Kidney glomerular epithelial cell (primary cell): ENCODE results near the gene CACNA2D4.

ENCODE experiments used
- DNase-seq: peaks from one replicate; lab custom pipeline; 2025; lab: John Stamatoyannopoulos, UW

Gene CACNA2D4

DNA sequence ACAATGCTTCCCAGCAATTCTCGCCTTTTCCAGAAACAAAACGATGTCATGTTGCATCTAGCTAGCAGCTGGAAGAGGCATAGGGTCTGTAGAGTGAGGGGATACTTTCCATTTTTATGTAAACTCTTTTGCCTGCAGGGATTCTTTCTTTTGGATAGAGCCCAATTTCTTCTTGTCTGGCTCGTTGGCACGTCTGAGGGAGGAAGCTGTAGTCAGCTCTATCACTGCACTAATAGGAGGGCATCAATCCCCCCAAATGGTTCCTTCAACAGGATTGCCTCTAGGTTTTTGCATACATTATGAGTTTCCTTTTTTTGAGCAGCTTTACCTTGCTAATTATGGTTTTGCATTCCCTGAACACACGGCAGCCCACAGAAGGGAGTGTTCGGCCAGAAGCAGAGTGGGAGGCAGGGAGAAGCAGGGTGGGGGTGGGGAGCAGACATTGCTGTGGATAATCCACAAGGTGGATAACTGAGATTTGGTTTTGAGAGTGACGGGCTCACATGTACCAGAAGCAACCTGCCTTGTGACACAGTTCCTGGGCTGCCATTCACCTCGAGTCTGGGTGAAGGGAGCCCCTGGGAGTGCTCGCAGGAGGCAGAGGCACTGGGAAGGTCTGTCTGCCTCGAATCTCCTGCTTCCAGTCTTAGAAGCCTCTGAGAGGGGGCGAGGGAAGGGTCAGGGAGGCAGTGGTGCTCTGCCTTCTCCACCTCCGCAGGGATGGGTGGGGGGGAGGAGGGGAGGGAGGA is 73.6 kb downstream of the CACNA2D4 start:
- no peak for DNase-seq

DNA sequence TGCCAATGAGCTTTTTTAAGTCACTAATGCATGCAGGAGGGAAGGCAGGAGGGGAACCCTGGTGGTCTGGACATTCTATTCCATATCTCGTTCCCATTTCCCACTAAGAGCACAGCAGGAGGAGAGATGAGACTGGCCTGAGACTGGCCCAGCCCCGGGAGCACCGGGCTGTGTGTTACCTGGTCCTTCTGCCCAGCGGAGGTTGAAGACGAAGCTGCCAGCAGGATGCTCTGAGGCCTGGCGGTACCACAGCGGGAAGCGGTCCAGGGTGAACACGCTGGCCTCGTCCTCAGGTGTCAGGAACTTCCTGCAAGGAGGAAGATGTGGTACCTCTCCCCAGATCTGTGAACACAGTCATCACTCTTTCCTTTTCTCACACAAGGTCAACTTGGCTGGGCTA is 74.2 kb downstream of the CACNA2D4 start:
- DNase-seq: no peak

- DNase-seq: no peak
Observed at GRCh38 chr12:1843641-1844005, 74.8 kb downstream of the CACNA2D4 start.

DNA sequence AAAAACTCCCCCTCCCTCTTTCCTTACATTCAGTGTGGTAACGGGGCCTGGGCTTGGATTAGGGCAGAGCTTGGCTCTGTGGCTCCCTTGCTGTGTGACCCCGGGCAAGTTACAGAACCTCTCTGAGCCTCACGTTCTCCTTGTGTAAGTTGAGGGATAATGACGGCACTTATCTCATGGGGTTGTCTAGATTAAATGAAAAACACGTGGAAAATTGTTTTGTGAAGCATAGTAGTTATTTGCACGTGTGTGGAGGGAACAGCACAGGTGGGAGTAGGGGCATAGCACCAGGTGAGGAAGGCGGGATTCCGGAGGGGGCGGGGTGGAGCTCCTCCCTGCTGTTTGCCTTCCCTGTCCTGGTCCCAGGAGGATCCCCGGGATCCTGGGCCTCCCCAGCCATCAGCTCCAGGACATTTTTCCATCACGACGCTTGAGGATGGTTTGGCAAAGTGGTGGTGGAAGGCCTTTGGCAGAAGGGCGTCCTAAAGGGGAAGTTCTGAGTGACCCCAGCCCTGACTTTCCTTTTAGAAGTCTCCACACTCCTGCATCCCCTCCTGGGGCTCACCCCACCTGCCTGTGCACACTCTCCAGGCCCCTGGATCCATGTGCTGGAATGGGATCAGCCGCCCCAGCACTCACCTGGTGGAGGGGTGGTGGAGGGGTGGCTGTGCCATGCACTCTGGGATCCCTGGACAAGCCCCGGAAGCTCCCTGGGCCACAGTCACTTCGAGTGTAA is 75.4 kb downstream of the CACNA2D4 start:
- no peak for DNase-seq

GRCh38 chr12:1842183-1842904 is 76.1 kb downstream of the CACNA2D4 start:
- DNase-seq: no peak

- DNase-seq: no peak
Observed at GRCh38 chr12:1841586-1842182, 76.8 kb downstream of the CACNA2D4 start.

DNA sequence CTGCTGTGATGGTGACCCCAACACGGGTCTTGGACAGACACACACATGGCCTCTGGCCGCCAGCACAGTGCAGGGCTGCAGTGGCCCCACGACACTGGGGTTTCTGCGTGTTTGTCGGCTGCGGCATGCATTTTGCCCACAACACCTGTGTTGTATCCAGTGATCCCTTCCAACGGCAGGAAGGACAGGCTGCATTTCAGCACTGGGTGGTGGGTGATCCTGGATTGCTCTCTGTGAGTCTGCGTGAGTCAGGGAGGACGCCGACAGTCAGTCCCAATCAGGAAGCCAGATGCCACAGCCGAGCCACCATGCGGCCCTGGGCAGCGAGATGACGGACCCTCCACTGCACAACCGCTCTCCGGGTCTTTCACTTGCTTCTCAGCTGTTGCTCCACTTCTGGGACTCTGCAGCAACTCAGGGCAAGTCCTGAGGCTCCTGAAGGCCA is 77.4 kb downstream of the CACNA2D4 start:
- no peak for DNase-seq

DNA sequence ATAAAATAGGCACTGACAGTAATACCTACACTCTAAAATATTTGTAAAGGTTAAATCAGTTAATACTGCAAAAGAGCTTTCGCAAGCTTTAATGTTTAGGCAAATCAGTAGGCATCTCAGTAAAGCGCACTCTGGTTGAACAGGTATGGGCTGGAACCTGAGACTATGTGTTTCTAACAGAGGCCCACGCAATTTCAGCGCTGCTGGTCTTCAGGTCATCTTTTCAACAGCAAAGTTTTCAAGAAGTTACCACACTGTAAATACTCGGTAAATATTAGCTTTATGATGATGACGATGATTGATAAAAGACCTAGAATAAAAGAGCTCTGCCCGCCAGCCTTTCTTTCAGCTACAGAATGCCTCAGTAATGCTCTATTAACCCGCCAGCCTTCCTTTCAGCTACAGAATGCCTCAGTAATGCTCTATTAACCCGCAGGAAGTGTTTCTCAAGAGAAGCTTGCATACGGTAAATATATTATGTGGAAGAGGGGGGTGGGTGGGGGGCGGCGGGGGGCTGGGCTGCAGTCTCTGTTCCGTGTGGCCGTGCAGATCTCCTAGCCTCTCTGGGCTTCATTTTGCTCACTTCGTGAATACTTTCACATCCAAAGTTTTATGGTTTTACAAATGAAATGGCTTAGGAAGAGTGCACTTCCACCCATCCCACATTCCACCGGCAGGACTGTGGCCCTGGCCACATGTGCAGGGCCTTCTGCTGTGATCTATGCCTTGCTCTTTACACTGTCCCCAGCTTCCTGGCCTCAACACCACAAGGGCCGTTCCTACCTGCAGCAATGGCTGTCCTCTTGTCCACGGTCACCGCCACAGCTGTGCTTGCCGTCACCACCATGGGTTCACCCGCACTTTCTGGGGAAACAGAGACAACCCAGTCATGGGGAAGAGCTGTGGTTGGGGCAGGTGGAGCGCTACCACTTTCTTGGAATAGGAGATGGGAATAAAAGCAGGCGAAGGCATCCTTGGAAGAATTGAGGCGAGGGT is 78.2 kb downstream of the CACNA2D4 start:
- peak; percentile 63 for DNase-seq

GRCh38 chr12:1839464-1839863 is 79.0 kb downstream of the CACNA2D4 start:
- DNase-seq: no peak

DNA sequence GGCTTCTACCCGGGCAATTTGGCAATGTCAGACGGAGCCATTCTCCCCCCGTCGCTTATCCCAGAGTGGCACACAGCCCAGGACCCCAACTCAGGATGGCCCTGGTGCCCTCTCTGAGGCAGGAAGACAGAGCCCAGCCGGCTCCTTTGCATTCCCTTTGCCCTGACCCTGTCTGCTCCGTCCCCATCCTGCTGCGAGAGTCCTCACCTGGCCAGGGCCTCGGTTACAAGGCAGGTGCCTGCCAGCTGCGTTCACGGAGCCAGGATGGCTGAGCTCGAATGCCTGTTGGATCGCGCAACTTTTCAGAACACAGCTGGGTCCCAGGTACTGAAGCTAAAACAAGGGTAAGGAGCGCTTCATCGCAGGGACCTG is 79.5 kb downstream of the CACNA2D4 start:
- no peak for DNase-seq

GRCh38 chr12:1838205-1838993 is 80.1 kb downstream of the CACNA2D4 start:
- DNase-seq: no peak

- DNase-seq: no peak
Observed at GRCh38 chr12:1837541-1838204, 80.8 kb downstream of the CACNA2D4 start.

- peak; percentile 18 for DNase-seq
Observed at GRCh38 chr12:1836854-1837421, 81.5 kb downstream of the CACNA2D4 start.

DNA sequence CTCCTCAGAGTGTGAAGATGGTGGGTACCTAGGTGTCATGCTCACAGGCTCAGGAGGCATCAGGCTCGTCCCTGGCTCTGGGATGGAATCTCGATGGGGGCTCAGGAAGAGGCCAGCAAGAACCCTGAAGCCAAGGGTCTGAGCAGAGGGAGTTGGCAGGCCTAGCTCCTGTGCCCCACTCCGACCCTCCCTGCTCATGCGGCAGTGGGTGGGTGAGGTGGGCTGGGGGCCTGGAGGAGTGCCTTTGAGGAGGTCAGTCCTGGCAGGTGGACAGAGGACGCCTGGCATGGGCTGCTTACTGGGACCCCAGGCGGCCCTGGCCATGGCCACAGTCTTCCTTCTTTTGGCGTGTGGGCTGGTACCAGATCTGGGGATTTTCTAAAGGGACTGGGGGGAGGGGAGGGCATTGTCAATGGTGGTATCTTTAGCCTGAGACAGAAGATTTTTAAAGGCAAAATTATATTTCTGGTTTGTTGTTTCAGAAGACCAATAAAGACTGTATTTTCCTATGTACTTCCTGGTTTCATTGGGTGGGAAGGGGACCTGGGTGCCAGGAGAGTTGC is 82.1 kb downstream of the CACNA2D4 start:
- DNase-seq: no peak

- no peak for DNase-seq
Observed at GRCh38 chr12:1835211-1836131, 83.0 kb downstream of the CACNA2D4 start.

DNA sequence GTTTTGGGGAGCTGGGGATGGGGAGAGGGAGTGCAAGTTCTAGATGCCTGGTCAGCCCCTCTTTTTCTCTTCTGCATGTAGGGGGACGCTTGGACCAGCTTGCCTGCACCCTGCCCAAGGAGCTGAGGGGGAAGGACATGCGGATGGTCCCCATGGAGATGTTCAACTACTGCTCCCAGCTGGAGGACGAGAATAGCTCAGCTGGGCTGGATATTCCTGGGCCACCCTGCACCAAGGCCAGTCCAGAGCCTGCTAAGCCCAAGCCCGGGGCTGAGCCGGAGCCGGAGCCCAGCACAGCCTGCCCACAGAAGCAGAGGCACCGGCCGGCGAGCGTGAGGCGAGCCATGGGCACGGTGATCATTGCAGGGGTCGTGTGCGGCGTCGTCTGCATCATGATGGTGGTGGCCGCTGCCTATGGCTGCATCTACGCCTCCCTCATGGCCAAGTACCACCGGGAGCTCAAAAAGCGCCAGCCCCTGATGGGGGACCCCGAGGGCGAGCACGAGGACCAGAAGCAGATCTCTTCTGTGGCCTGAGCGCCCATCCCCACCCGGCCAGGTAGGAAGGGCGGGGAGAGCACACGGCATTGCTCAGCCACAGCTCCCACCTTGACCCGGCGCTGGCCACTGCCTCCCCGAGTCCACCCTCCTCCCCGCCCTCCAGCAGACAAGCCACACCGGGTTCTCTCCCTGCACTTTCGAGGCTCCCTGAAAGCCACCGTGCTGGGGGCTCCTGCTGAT is 84.1 kb downstream of the CACNA2D4 start:
- no peak for DNase-seq

DNA sequence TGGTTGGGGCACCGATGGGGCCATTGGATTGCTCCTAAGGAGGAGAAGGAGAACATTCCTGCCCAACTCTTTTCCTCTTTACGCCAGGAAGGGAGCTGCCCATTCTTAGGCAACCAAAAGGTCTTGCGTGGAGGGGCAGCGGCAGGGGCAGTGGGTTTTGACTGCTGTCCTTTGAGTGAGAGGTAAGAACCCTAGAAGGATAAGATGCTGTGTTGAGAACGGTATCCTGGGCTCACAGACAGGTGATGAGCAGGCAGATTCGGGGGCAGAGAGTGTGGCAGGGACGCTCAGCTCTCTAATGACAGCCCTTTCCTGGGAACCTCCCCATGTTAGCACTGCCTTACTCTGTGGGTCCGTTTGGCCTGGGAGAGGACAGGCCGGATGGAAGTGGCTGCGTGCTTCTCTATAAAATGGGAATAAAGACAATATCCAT is 84.8 kb downstream of the CACNA2D4 start:
- DNase-seq: no peak
